Vagina (tissue), 2 donors: Measurements from ENCODE around the gene CFAP20.

ENCODE experiments used
- POLR2A ChIP-seq, 2 donors: fragments of 450-650 bp; IDR thresholded peaks; one replicate each; pipeline ENCODE4 v1.6.1; 2017; ENCODE audit warnings: antibody characterized with exemption in 2 of 2, mild to moderate bottlenecking in 2 of 2, moderate library complexity in 2 of 2
- TF ChIP-seq, protein P1 (sequence below), 3 experiments: fragments of 450-650 bp in 2 of 3; fragments of 200-600 bp in 1 of 3; sonication (generic) in 1 of 3; IDR thresholded peaks; one replicate each; pipeline ENCODE4 v1.5.1; 2017 to 2019; ENCODE audit warnings: antibody characterized with exemption in 3 of 3, mild to moderate bottlenecking in 2 of 3, moderate library complexity in 2 of 3

DNA sequence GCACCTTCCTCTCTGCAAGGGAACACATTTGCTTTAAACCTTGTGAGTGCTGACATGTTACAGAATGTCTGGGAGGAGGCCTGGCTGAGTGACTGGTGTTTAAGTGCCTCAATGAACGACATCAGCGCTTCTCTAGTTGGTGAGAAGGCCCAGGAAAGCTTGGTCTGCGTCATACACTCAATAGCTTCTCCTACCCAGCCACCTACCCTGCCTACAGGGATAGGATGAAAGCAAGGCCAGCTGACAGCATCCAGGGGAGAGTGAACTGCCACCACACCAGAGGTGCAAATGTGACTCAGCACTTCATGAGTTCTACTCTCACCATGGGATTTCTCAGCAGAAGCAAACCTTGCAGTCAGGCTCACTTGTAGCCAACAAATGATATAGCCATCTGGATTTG is 31.7 kb upstream of the CFAP20 start:
- TF ChIP-seq, protein P1, sequence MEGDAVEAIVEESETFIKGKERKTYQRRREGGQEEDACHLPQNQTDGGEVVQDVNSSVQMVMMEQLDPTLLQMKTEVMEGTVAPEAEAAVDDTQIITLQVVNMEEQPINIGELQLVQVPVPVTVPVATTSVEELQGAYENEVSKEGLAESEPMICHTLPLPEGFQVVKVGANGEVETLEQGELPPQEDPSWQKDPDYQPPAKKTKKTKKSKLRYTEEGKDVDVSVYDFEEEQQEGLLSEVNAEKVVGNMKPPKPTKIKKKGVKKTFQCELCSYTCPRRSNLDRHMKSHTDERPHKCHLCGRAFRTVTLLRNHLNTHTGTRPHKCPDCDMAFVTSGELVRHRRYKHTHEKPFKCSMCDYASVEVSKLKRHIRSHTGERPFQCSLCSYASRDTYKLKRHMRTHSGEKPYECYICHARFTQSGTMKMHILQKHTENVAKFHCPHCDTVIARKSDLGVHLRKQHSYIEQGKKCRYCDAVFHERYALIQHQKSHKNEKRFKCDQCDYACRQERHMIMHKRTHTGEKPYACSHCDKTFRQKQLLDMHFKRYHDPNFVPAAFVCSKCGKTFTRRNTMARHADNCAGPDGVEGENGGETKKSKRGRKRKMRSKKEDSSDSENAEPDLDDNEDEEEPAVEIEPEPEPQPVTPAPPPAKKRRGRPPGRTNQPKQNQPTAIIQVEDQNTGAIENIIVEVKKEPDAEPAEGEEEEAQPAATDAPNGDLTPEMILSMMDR (IDR thresholded peaks at IDR 0.05): no peak
- no peak for TF ChIP-seq POLR2A (IDR thresholded peaks at IDR 0.05)
